Measurements from ENCODE around the gene MMEL1.

MMEL1 gene

GRCh38 chr1:2606881-2607621 is 25.8 kb downstream of the MMEL1 start:
- ChIA-PET POLR2A (no interaction called here), CTCF (no interaction called here)
- no peak for DNase-seq (ENCODE audit: extremely low spot score)
- TF ChIP-seq ELF4 (IDR thresholded peaks at IDR 0.05): no peak
- TF ChIP-seq PKNOX1 (IDR thresholded peaks at IDR 0.05): no peak
- no peak for TF ChIP-seq SP1 (IDR thresholded peaks at IDR 0.05)
- TF ChIP-seq FOXA1 (IDR thresholded peaks at IDR 0.05): no peak
- TF ChIP-seq BHLHE40 (IDR thresholded peaks at IDR 0.05; ENCODE audit: borderline replicate concordance): no peak
- TF ChIP-seq CTBP1 (IDR thresholded peaks at IDR 0.05; ENCODE audit: borderline replicate concordance): no peak
- TF ChIP-seq LEF1 (IDR thresholded peaks at IDR 0.05; ENCODE audit: borderline replicate concordance): no peak
- TF ChIP-seq ZNF384 (IDR thresholded peaks at IDR 0.05): no peak
- TF ChIP-seq TARDBP (IDR thresholded peaks at IDR 0.05): no peak
- no peak for TF ChIP-seq SUZ12 (IDR thresholded peaks at IDR 0.05)
- no peak for TF ChIP-seq L3MBTL2 (conservative IDR thresholded peaks at IDR 0.05)
- TF ChIP-seq NFRKB (IDR thresholded peaks at IDR 0.05): no peak
- no peak for TF ChIP-seq FOXK2 (IDR thresholded peaks at IDR 0.05)
- TF ChIP-seq FOXM1 (IDR thresholded peaks at IDR 0.05; ENCODE audit: borderline replicate concordance): no peak
- no peak for TF ChIP-seq ARNT (IDR thresholded peaks at IDR 0.05)
- no peak for TF ChIP-seq HDGF (IDR thresholded peaks at IDR 0.05; ENCODE audit: borderline replicate concordance)

GRCh38 chr1:2606396-2606880 is 26.4 kb downstream of the MMEL1 start:
- ChIA-PET POLR2A (no interaction called here), CTCF (no interaction called here)
- DNase-seq (ENCODE audit: extremely low spot score): no peak

GRCh38 chr1:2605509-2606395 is 27.1 kb downstream of the MMEL1 start:
- no peak for DNase-seq (ENCODE audit: extremely low spot score)
- ChIA-PET POLR2A (no interaction called here), CTCF (no interaction called here)
- TF ChIP-seq FOXA1 (IDR thresholded peaks at IDR 0.05) (no peak), ZNF384 (IDR thresholded peaks at IDR 0.05) (no peak), PKNOX1 (IDR thresholded peaks at IDR 0.05) (no peak), SUZ12 (IDR thresholded peaks at IDR 0.05) (no peak), LEF1 (IDR thresholded peaks at IDR 0.05; ENCODE audit: borderline replicate concordance) (no peak), ARNT (IDR thresholded peaks at IDR 0.05) (no peak), FOXM1 (IDR thresholded peaks at IDR 0.05; ENCODE audit: borderline replicate concordance) (no peak), CTBP1 (IDR thresholded peaks at IDR 0.05; ENCODE audit: borderline replicate concordance) (no peak), FOXK2 (IDR thresholded peaks at IDR 0.05) (no peak), ELF4 (IDR thresholded peaks at IDR 0.05) (no peak), BHLHE40 (IDR thresholded peaks at IDR 0.05; ENCODE audit: borderline replicate concordance) (no peak), TARDBP (IDR thresholded peaks at IDR 0.05) (no peak), HDGF (IDR thresholded peaks at IDR 0.05; ENCODE audit: borderline replicate concordance) (no peak)

More at GRCh38 chr1:2606396-2606880, 26.4 kb downstream of the MMEL1 start:
- no peak for TF ChIP-seq CTBP1 (IDR thresholded peaks at IDR 0.05; ENCODE audit: borderline replicate concordance)
- TF ChIP-seq PKNOX1 (IDR thresholded peaks at IDR 0.05): no peak
- no peak for TF ChIP-seq L3MBTL2 (conservative IDR thresholded peaks at IDR 0.05)
- TF ChIP-seq SP1 (IDR thresholded peaks at IDR 0.05): no peak
- TF ChIP-seq ZNF384 (IDR thresholded peaks at IDR 0.05): no peak
- TF ChIP-seq FOXA1 (IDR thresholded peaks at IDR 0.05): no peak
- TF ChIP-seq SUZ12 (IDR thresholded peaks at IDR 0.05): no peak
- TF ChIP-seq ARNT (IDR thresholded peaks at IDR 0.05): no peak

- TF ChIP-seq SUZ12 (IDR thresholded peaks at IDR 0.05) (no peak), L3MBTL2 (conservative IDR thresholded peaks at IDR 0.05) (no peak), CTBP1 (IDR thresholded peaks at IDR 0.05; ENCODE audit: borderline replicate concordance) (no peak), FOXK2 (IDR thresholded peaks at IDR 0.05) (no peak), TARDBP (IDR thresholded peaks at IDR 0.05) (no peak), SP1 (IDR thresholded peaks at IDR 0.05) (no peak), FOXA1 (IDR thresholded peaks at IDR 0.05) (no peak), BHLHE40 (IDR thresholded peaks at IDR 0.05; ENCODE audit: borderline replicate concordance) (no peak), HDGF (IDR thresholded peaks at IDR 0.05; ENCODE audit: borderline replicate concordance) (no peak), ARNT (IDR thresholded peaks at IDR 0.05) (no peak), FOXM1 (IDR thresholded peaks at IDR 0.05; ENCODE audit: borderline replicate concordance) (no peak), ELF4 (IDR thresholded peaks at IDR 0.05) (no peak), NFRKB (IDR thresholded peaks at IDR 0.05) (no peak), ZNF384 (IDR thresholded peaks at IDR 0.05) (no peak), PKNOX1 (IDR thresholded peaks at IDR 0.05) (no peak), LEF1 (IDR thresholded peaks at IDR 0.05; ENCODE audit: borderline replicate concordance) (no peak)
- ChIA-PET CTCF (no interaction called here), POLR2A (no interaction called here)
Observed at GRCh38 chr1:2604844-2605508, 27.8 kb downstream of the MMEL1 start.

More at GRCh38 chr1:2604844-2605508, 27.8 kb downstream of the MMEL1 start:
- DNase-seq (ENCODE audit: extremely low spot score): no peak

Data from HEK293T (cell line).